ENCODE measurements around the gene CTSC.
A peak's percentile ranks its signal among the peaks of the same experiment; 100 is the strongest.

The CTSC gene

DNA sequence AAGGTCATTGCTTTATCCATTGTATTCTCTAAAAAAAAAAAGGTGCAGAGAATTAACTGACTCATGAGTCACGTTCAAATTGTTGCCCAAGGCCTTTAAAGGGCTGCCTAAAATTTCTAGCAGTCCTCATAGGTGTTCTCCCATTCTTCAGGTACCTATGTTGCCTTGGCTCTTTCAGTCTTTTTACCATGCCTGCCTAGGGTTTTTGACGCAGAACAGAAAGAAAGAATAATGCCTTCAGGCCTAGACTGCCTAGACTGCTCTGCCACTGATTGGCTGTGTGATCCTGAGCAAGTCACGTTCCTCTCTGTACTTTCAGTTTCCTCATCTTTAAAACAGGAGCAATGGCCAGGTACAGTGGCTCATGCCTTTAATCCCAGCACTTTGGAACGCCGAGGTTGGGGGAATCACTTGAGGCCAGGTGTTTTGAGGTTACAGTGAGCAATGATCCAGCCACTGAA, 21.5 kb downstream of the CTSC start:
- no peak for DNase-seq

DNA sequence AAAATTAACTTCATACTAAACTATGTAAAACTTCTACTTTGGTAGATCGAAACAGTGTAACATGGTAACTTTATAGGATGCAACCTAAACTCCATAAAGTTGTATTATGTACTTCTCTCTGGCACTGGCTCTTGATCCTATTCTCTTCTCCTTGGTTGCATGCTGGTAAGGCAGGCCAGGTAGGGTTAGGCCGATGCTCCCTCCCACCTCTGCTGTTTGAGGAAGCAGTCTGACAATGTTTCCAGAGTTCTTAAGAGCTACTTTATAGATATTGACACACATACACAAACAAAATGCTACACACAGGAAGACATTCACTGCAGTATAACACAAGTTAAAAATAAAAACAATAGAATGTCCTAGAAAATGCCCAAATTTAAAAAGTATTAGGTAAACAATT, 22.5 kb downstream of the CTSC start:
- no peak for DNase-seq

- no peak for DNase-seq
Observed at GRCh38 chr11:88313441-88313840, 24.1 kb downstream of the CTSC start.

GRCh38 chr11:88312628-88313027, 24.9 kb downstream of the CTSC start:
- no peak for DNase-seq

DNA sequence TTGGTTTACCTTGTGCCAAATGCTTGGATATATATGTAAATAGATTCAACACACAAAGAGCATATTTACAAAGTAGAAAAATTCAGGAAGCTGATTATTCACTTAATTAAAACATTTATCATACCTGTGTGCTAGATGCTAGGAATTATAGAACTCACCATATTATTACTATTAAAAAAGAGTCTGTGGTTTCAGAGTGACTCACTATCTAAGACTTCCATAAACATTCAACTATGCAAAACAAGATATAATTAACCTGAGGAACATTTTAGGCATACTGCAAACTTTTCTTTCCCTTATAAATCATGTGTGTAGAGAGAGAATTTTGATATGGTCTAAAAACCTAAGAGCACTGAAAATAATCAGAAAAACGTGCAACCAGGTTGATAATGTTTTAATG, 27.3 kb downstream of the CTSC start:
- no peak for DNase-seq

- no peak for DNase-seq
Observed at GRCh38 chr11:88308576-88308975, 29.0 kb downstream of the CTSC start.

GRCh38 chr11:88307749-88308425, 29.6 kb downstream of the CTSC start:
- DNase-seq, result no peak

GRCh38 chr11:88306785-88307184, 30.8 kb downstream of the CTSC start:
- no peak for DNase-seq

- no peak for DNase-seq
Observed at GRCh38 chr11:88305430-88305829, 32.1 kb downstream of the CTSC start.

DNA sequence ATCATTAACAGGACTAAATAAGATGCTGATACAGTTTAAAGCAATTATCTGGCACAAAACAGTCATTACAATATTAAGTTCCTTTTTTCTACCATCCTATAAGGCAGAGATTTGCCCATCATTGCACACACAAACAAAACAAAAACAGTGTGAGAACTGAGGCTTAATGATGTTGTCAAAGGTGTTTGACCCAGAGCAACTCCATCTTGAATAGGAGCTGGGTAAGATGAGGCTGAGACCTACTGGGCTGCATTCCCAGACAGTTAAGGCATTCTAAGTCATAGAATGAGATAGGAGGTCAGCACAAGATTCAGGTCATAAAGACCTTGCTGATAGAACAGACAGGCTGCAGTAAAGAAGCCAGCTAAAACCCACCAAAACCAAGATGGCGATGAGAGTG, 33.2 kb downstream of the CTSC start:
- DNase-seq, result no peak

DNA sequence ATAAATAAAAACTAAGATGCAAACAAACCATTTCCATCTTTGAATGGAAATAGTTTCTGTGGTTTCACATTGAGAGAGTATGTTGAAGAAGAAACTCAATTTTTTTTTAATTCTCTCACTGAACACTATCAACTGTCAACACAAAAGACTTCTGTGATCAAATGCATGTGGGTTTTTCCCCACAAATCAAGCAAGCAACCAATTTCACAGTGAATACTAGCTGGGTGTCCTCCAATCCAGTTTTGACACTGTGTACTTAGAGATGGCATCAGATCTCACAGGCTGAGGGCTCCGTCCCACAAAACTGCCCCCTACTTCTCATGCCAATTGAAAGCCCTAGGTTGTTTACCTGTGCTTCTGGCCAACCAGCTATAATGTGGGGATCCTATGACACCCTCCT, 34.5 kb downstream of the CTSC start:
- DNase-seq, result peak in 1 of 2 donors; percentile 28

GRCh38 chr11:88301488-88302140, 35.9 kb downstream of the CTSC start:
- DNase-seq, result peak; percentile 35 to 64

DNA sequence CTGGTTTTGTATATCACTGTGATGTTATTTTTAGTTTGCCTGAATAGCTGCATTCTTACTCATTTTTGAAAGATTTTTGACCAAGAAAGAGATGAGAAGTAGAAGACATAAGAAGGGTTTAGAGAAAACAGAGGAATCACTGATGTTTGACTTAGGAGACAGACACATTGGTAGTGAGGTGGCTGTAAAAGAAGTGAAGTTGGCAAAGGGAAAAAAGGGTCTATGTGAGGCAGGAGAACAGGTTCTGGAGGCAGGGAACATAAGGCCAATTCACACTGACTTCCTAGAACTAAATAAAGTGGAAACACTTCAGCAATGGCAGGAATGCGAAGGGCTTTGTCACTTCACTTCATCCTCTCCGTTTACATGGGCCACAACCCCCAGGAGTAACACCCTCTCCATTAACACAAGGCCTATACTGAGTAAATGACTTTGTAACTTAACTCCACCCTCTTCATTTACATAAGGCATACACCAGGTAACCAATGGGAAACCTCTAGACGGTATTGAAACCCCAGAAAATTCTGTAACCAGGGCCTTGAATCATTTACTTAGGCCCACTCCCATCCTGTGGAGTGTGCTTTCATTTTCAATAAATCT, 36.5 kb downstream of the CTSC start:
- peak in 1 of 2 donors; percentile 56 for DNase-seq

DNA sequence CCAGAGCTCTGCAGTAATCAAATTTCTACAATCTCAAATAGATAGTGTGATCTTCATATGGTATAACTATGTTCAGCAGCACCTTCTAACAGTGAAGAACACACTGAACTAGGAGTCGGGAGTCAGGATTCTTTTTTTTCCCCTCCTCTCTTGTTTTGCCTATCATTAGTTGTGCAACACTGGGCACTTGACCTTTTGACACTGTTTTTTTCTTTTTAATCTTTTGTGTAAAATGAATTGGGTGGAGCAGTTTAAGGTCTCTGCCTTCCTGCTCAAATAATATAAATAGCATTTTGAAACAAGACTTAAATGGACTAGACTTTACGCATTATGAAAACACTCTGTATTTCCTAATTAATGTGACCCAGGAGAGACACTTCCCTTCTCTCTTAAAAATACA, 39.7 kb downstream of the CTSC start:
- no peak for DNase-seq

DNA sequence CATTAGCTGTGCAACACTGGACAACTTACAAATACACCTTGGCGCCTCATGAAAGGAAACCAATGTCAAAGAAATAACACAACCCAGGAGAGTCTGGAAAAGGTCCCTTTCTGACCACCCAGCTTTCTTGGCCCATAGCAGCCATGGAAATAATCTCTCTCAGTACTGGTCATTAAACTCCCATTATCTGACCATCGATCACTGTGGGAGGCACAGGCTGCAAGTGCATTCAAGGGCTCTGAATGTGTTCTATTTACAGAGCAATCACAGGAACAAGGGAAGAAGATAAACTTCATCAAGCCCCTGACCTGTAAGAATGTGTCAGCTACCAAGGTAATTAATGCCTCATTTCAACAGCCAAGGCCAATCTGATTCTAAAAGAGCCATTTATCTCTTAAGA, 40.1 kb downstream of the CTSC start:
- no peak for DNase-seq

- no peak for DNase-seq
Observed at GRCh38 chr11:88295028-88295427, 42.5 kb downstream of the CTSC start.

DNA sequence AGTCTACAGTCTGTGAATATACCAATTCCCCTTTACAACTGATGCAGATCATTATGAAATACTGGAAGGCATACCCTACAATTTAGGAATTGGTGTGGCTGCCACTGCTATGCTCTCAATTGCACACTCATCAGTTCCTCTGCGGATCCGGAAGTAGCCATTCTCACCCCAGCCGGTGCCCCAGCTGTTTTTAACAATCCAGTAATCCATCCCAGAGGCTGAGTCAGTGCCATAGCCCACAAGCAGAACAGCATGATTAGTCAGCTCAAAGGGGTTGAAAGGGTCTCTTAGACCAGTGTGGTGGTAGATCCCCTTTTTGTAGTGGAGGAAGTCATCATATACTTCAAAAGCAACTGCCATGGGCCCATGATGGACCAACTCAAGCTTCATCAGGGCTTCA, 43.6 kb downstream of the CTSC start:
- no peak for DNase-seq

GRCh38 chr11:88292171-88292843, 45.2 kb downstream of the CTSC start:
- DNase-seq, result no peak

- no peak for DNase-seq
Observed at GRCh38 chr11:88288560-88288959, 49.0 kb downstream of the CTSC start.

GRCh38 chr11:88284336-88285050, 53.0 kb downstream of the CTSC start:
- DNase-seq, result no peak

- no peak for DNase-seq
Observed at GRCh38 chr11:88282747-88283515, 54.6 kb downstream of the CTSC start.

DNA sequence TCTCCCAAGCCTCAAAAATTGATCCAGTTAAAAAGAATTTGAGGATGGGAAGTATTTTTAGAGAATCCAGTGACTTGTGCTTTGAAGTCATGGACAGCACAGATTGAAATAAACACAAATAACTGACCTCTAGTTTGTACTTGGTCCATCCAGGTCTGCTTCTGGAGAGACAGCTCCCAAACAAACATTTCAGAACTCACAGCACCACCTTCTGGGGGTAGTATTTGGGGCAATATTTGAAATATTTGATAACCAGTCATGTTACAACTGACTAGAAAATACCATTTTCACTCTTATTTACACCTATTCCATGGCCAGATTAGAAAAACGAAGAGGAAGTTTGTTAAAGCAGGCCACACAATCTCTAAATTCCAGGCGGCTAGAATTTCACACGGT, 56.2 kb downstream of the CTSC start:
- DNase-seq, result no peak

All from CD4-positive, alpha-beta T cell treated with Interleukin-4 for 1 hour (primary cell).